B cell (primary cell): Measurements from ENCODE around the gene TRIOBP. TPM values are rescaled to one million over a fixed set of nuclear protein-coding genes. Genes with fewer than 3 reads are reported as not detected.

ENCODE experiments used
- ATAC-seq: fragments of 200-7000 bp; cut with Tn5 transposase; one replicate; pipeline ENCODE4 v1.10.0; 2021; ENCODE audit warnings: low read depth, mild to moderate bottlenecking, moderate number of reproducible peaks, moderate library complexity
- CTCF ChIA-PET: fragments of 350-600 bp; sonication (Branson Sonifier 250); formaldehyde crosslinking; loops from one replicate; lab custom pipeline; 2021; ENCODE audit warnings: antibody characterized with exemption, inconsistent platforms; lab: Charles Lee
- POLR2A ChIA-PET: fragments of 350-600 bp; sonication (Branson Sonifier 250); formaldehyde crosslinking; loops from one replicate; lab custom pipeline; 2021; ENCODE audit warnings: antibody characterized with exemption; lab: Charles Lee
- DNase-seq: peaks from one replicate; pipeline ENCODE4 v3.0.0; 2013
- H2AFZ ChIP-seq: 2 replicates; pipeline ENCODE4 v1.6.1; 2012; ENCODE audit warnings: mild to moderate bottlenecking, low read depth, low read length; ENCODE audit not compliant: insufficient read depth, poor library complexity, severe bottlenecking
- H3K27ac ChIP-seq, 2 donors: 1 replicate in 1 of 2; 2 replicates in 1 of 2; pipeline ENCODE4 v1.5.1; 2012 to 2013; ENCODE audit warnings: low read length in 2 of 2, mild to moderate bottlenecking in 2 of 2, moderate library complexity in 1 of 2
- H3K27me3 ChIP-seq, 4 experiments: fragments of 200-600 bp in 1 of 4; sonication (generic) in 1 of 4; replicated peaks in 1 of 4; 1 replicate in 2 of 4; 2 replicates in 2 of 4; pipeline versions ENCODE4 v1.6.1 to v1.7.0; 2013 to 2016; ENCODE audit warnings: low read length in 3 of 4, mild to moderate bottlenecking in 2 of 4, mixed read lengths in 1 of 4, moderate library complexity in 1 of 4; ENCODE audit not compliant: insufficient read depth in 4 of 4, control insufficient read depth in 3 of 4; ENCODE audit errors: control extremely low read depth in 1 of 4
- H3K36me3 ChIP-seq, 2 experiments: replicated peaks in 1 of 2; 1 replicate in 1 of 2; 2 replicates in 1 of 2; pipeline versions ENCODE4 v1.6.1 to v1.7.1; 2013; ENCODE audit warnings: low read length in 1 of 2; ENCODE audit not compliant: insufficient read depth in 2 of 2, control insufficient read depth in 1 of 2; ENCODE audit errors: control extremely low read depth in 1 of 2, extremely low read depth in 1 of 2
- H3K4me1 ChIP-seq, 2 donors: fragments of 200-600 bp in 1 of 2; sonication (generic) in 1 of 2; 1 replicate in 1 of 2; 2 replicates in 1 of 2; pipeline versions ENCODE4 v1.5.1 to v1.6.1; 2013 to 2017; ENCODE audit warnings: low read length in 2 of 2; ENCODE audit not compliant: control insufficient read depth in 2 of 2, insufficient read depth in 2 of 2
- H3K4me2 ChIP-seq: replicated peaks from 2 replicates; pipeline ENCODE3; 2012; ENCODE audit warnings: mild to moderate bottlenecking, low read depth, low read length; ENCODE audit not compliant: poor library complexity, severe bottlenecking
- H3K4me3 ChIP-seq, 5 experiments: fragments of 200-600 bp in 1 of 5; sonication (generic) in 1 of 5; 1 replicate in 3 of 5; 2 replicates in 2 of 5; pipeline versions ENCODE4 v1.5.1 to v1.7.0; 2011 to 2016; ENCODE audit warnings: low read length in 4 of 5, mild to moderate bottlenecking in 4 of 5, low read depth in 2 of 5, control low read depth in 1 of 5, moderate library complexity in 1 of 5; ENCODE audit not compliant: insufficient read depth in 1 of 5; ENCODE audit errors: control extremely low read depth in 1 of 5, extremely low read depth in 1 of 5
- H3K79me2 ChIP-seq: fragments of 200-600 bp; sonication (generic); one replicate; pipeline ENCODE4 v1.6.0; 2016; ENCODE audit warnings: low read length; ENCODE audit not compliant: control insufficient read depth, insufficient read depth
- H3K9ac ChIP-seq: fragments of 200-600 bp; sonication (generic); 2 replicates; pipeline ENCODE4 v1.6.1; 2017; ENCODE audit warnings: mild to moderate bottlenecking, low read length, moderate library complexity
- H3K9me3 ChIP-seq, 3 donors: one replicate each; pipeline versions ENCODE4 v1.6.1 to v1.7.1; 2013; ENCODE audit warnings: low read length in 2 of 3; ENCODE audit not compliant: control insufficient read depth in 2 of 3, insufficient read depth in 1 of 3; ENCODE audit errors: control extremely low read depth in 1 of 3
- H4K20me1 ChIP-seq: 2 replicates; pipeline ENCODE4 v1.6.0; 2012; ENCODE audit warnings: mild to moderate bottlenecking, low read length; ENCODE audit not compliant: insufficient read depth, control insufficient read depth, poor library complexity, severe bottlenecking
- H3K27ac Mint-ChIP-seq: one replicate; pipeline ENCODE4 v1.8.0; 2021; ENCODE audit warnings: mixed read lengths
- H3K27me3 Mint-ChIP-seq: one replicate; pipeline ENCODE4 v1.8.0; 2021; ENCODE audit warnings: mixed read lengths
- H3K4me1 Mint-ChIP-seq: one replicate; pipeline ENCODE4 v1.8.0; 2021; ENCODE audit warnings: mixed read lengths
- H3K4me3 Mint-ChIP-seq: one replicate; pipeline ENCODE4 v1.8.0; 2021; ENCODE audit warnings: mixed read lengths
- H3K9me3 Mint-ChIP-seq: one replicate; pipeline ENCODE4 v1.8.0; 2022; ENCODE audit warnings: mixed read lengths; ENCODE audit not compliant: insufficient read depth
- EZH2 ChIP-seq: IDR thresholded peaks from 2 replicates; pipeline ENCODE4 v1.6.1; 2012; ENCODE audit warnings: borderline replicate concordance, low read depth, mild to moderate bottlenecking, moderate library complexity, low read length; ENCODE audit not compliant: insufficient read depth, poor library complexity, severe bottlenecking
- WGBS: methylation state at CpG from one replicate; pipeline ENCODE4 v1.1.5; 2013; ENCODE audit warnings: missing lambda C conversion rate; ENCODE audit not compliant: insufficient coverage; 5-methylcytosine and 5-hydroxymethylcytosine counted together
- intact Hi-C: fragments of 100-400 bp; cut with micrococcal nuclease; formaldehyde crosslinking; loops from one replicate; pipeline ENCODE4 v1.10.0; 2022
- polyA plus RNA-seq: library from polyadenylated mRNA; depleted of rRNA; stranded (reverse); fragments of >200 nt; gene quantifications from 2 replicates; pipeline ENCODE4 v1.2.3, GENCODE V29; 2012
- total RNA-seq, 2 donors: library from RNA; stranded (reverse); fragments of 120-200 nt in 1 of 2; gene quantifications; 1 replicate in 1 of 2; 2 replicates in 1 of 2; pipeline versions ENCODE4 v1.2.3 to v1.2.4, GENCODE V29; 2013 to 2022
- TF ChIP-seq, protein P1 (sequence below): fragments of 200-600 bp; IDR thresholded peaks from one replicate; pipeline ENCODE4 v1.8.0; 2022; ENCODE audit warnings: antibody characterized with exemption, mild to moderate bottlenecking

The TRIOBP gene
- total and polyA plus RNA-seq, 2 donors (not counting 1 experiment from before 2014, with no cell fraction given), result 26.8 to 47.5 TPM

DNA sequence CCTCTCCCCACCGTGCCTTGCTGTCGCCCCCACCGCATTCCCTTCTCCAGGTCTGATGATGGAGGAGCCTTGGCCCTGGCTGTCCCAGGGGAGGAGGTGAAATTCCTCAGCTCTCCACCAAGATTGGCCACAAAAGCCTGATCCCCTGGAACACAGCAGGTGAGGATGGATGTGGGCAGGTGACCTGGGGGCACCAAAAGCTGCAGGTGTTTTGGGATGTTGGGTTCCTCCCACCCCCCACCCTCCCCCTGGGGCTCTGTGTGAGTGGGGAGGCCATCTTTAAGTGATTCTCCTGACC, 639 bp downstream of the TRIOBP start:
- H3K4me1 ChIP-seq, result peaks cover 9 to 17% of the 10 kb centered on the region in 2 donors
- Mint-ChIP-seq H3K4me3 (no peak overlapping the region), H3K9me3 (no peaks in the 10 kb centered on the region), H3K27ac (no peak overlapping the region), H3K27me3 (no peaks in the 10 kb centered on the region), H3K4me1 (peaks cover 11% of the 10 kb centered on the region)
- H3K79me2 ChIP-seq, result no peaks in the 10 kb centered on the region
- H4K20me1 ChIP-seq, result no peaks in the 10 kb centered on the region
- DNase-seq (no peak), ATAC-seq (no peak)
- no CpG with 5 or more reads among the region's 3 CpGs for WGBS
- intact Hi-C loops, result no loop called here
- peaks cover 0 to 18% of the 10 kb centered on the region in 2 experiments for H3K36me3 ChIP-seq
- H3K4me2 ChIP-seq, result no peak overlapping the region
- H2AFZ ChIP-seq, result no peak overlapping the region
- no peaks in the 10 kb centered on the region for H3K9me3 ChIP-seq
- ChIA-PET CTCF (interaction anchor here (0.6 to 3.3 kb wide), 4 partner anchors 14 to 71 kb away, joined by 3 to 12 read pairs (median 4); no protein-coding TSS in a partner anchor), POLR2A (no interaction called here)
- no peak overlapping the region for H3K27ac ChIP-seq
- H3K27me3 ChIP-seq, result no peaks in the 10 kb centered on the region
- TF ChIP-seq EZH2, result no peak
- TF ChIP-seq, protein P1, sequence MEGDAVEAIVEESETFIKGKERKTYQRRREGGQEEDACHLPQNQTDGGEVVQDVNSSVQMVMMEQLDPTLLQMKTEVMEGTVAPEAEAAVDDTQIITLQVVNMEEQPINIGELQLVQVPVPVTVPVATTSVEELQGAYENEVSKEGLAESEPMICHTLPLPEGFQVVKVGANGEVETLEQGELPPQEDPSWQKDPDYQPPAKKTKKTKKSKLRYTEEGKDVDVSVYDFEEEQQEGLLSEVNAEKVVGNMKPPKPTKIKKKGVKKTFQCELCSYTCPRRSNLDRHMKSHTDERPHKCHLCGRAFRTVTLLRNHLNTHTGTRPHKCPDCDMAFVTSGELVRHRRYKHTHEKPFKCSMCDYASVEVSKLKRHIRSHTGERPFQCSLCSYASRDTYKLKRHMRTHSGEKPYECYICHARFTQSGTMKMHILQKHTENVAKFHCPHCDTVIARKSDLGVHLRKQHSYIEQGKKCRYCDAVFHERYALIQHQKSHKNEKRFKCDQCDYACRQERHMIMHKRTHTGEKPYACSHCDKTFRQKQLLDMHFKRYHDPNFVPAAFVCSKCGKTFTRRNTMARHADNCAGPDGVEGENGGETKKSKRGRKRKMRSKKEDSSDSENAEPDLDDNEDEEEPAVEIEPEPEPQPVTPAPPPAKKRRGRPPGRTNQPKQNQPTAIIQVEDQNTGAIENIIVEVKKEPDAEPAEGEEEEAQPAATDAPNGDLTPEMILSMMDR, result no peak
- H3K4me3 ChIP-seq, result no peak overlapping the region
- H3K9ac ChIP-seq, result no peak overlapping the region

DNA sequence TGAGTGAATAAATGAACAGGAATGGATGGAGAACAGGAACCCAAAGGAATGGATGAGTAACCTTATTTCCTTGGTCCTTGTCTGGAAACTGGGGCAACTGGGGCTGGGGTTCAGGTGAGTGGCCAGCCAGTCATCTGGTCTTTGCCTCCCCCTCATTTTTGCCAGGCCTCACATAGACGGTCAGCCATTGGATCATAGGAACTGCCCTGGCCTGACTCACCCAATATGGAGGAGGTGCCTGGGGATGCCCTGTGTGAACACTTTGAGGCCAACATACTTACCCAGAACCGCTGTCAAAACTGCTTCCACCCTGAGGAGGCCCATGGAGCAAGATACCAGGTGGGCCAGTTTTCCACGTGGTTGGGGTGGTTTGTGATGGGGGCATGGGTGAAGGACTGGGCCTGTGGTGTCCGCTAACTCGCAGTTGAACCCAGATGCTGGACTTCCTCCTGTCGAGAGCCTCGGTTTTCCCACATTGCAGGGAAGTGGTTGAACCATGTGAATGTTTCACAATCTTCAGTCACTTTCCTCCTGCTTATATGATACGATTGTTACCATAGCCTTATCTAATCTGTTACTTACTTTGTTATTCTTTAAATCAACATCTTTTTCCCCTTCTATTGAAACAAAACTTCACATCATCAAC, 4.4 kb downstream of the TRIOBP start:
- DNase-seq (no peak), ATAC-seq (no peak)
- Mint-ChIP-seq H3K9me3 (no peaks in the 10 kb centered on the region), H3K4me3 (no peak overlapping the region), H3K27ac (no peak overlapping the region), H3K27me3 (no peaks in the 10 kb centered on the region), H3K4me1 (peaks cover 6% of the 10 kb centered on the region)
- H3K9me3 ChIP-seq, result no peaks in the 10 kb centered on the region
- POLR2A ChIA-PET, result no interaction called here
- H2AFZ ChIP-seq, result no peak overlapping the region
- 48% methylated on average over 2 of the region's 8 CpGs for WGBS
- intact Hi-C loops, result no loop called here
- TF ChIP-seq EZH2, result no peak
- TF ChIP-seq, protein P1, result no peak
- H3K79me2 ChIP-seq, result no peaks in the 10 kb centered on the region
- no peak overlapping the region for H3K4me2 ChIP-seq
- no peak overlapping the region for H3K27ac ChIP-seq
- no peak overlapping the region for H3K4me3 ChIP-seq
- H3K9ac ChIP-seq, result no peak overlapping the region
- H4K20me1 ChIP-seq, result no peaks in the 10 kb centered on the region
- peaks cover 4 to 8% of the 10 kb centered on the region in 2 donors for H3K4me1 ChIP-seq
- CTCF ChIA-PET, result no interaction called here
- no peaks in the 10 kb centered on the region for H3K27me3 ChIP-seq
- H3K36me3 ChIP-seq, result peaks cover 0 to 2% of the 10 kb centered on the region in 2 experiments
